ENCODE data around the gene LGR6. TPM values are rescaled to one million over a fixed set of nuclear protein-coding genes. Genes with fewer than 3 reads are reported as not detected.

The LGR6 gene
- total RNA-seq, 2 donors from 2014 or later, result 1.3 to 1.6 TPM

GRCh38 chr1:202217951-202218350, 24.4 kb downstream of the LGR6 start:
- Histone ChIP-seq H3K4me1 (no peaks in the 10 kb centered on the region), H3K36me3 (no peaks in the 10 kb centered on the region), H3K9ac (ENCODE audit: low read depth in 2 of 2, low read length in 2 of 2) (no peak overlapping the region), H3K9me3 (no peaks in the 10 kb centered on the region), H3K27ac (no peak overlapping the region), H3K27me3 (peaks cover 7% of the 10 kb centered on the region), H3K4me3 (no peak overlapping the region)
- TF ChIP-seq, protein P1, sequence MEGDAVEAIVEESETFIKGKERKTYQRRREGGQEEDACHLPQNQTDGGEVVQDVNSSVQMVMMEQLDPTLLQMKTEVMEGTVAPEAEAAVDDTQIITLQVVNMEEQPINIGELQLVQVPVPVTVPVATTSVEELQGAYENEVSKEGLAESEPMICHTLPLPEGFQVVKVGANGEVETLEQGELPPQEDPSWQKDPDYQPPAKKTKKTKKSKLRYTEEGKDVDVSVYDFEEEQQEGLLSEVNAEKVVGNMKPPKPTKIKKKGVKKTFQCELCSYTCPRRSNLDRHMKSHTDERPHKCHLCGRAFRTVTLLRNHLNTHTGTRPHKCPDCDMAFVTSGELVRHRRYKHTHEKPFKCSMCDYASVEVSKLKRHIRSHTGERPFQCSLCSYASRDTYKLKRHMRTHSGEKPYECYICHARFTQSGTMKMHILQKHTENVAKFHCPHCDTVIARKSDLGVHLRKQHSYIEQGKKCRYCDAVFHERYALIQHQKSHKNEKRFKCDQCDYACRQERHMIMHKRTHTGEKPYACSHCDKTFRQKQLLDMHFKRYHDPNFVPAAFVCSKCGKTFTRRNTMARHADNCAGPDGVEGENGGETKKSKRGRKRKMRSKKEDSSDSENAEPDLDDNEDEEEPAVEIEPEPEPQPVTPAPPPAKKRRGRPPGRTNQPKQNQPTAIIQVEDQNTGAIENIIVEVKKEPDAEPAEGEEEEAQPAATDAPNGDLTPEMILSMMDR (IDR thresholded peaks at IDR 0.05), result no peak
- DNase-seq, result no peak
- intact Hi-C loops (cut with DNase I), result no loop called here

GRCh38 chr1:202220733-202221132, 27.1 kb downstream of the LGR6 start:
- Histone ChIP-seq H3K27ac (no peak overlapping the region), H3K4me3 (no peak overlapping the region), H3K27me3 (no peaks in the 10 kb centered on the region), H3K36me3 (no peaks in the 10 kb centered on the region), H3K9me3 (no peaks in the 10 kb centered on the region), H3K9ac (ENCODE audit: low read depth in 2 of 2, low read length in 2 of 2) (no peak overlapping the region), H3K4me1 (no peaks in the 10 kb centered on the region)
- TF ChIP-seq, protein P1 (IDR thresholded peaks at IDR 0.05), result no peak
- intact Hi-C loops (cut with DNase I), result no loop called here
- DNase-seq, result no peak

DNA sequence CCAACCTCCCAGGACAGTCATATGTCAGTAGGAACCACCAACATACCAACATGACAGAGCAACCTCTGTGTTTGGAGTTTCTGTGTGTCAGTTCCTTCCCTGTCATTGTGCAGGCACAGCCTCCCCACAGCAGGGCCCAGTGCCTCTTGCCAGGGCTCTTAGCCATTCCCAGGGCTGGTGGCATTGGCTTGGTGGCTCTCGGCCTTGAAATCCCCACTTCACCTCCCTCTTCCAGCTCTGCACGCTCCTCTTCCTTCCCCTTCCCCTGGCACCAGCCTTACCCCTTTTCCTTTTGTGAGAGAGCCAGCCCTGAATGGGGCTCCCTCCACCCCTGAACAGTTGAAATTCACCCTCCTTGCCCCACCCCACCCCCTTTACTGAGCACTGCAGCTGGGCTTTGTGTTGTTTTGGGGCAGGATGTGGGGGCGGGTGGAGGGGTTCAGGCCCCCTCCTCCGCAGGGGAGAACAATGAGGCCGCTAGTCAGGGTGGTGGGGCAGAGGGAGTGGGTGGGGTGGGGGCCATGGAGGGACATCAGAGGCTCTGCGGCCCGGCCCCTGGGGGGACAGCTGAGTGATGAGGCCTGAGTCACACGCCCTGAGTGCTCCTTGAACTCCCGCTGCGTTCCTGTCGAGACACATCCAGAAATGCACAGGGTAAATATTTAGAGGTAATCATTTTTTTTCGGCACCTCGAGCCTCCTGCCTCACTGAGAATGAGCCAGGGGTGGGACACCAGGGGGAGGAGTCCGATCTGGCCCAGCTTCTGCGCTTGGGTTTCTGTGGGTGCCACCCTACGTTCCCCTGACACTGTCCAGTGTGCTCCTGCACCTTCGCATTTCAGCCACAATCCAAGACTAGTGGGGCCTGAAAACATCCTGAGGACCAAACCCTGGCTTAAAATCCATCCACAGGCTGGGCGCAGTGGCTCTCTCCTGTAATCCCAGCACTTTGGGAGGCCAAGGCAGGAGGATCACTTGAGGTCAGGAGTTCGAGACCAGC, 28.6 kb downstream of the LGR6 start:
- no peak for DNase-seq
- no peaks in the 10 kb centered on the region for H3K9me3 ChIP-seq
- intact Hi-C loops (cut with DNase I), result no loop called here
- H3K27me3 ChIP-seq, result no peaks in the 10 kb centered on the region
- H3K4me3 ChIP-seq, result no peak overlapping the region
- TF ChIP-seq, protein P1 (IDR thresholded peaks at IDR 0.05), result no peak
- H3K36me3 ChIP-seq, result no peaks in the 10 kb centered on the region
- no peak overlapping the region for H3K9ac ChIP-seq (ENCODE audit: low read depth in 2 of 2, low read length in 2 of 2)
- no peak overlapping the region for H3K27ac ChIP-seq
- H3K4me1 ChIP-seq, result no peaks in the 10 kb centered on the region

GRCh38 chr1:202223121-202223860, 29.7 kb downstream of the LGR6 start:
- Histone ChIP-seq H3K27ac (no peak overlapping the region), H3K4me1 (peaks cover 5% of the 10 kb centered on the region), H3K27me3 (no peaks in the 10 kb centered on the region), H3K4me3 (no peak overlapping the region), H3K9ac (ENCODE audit: low read depth in 2 of 2, low read length in 2 of 2) (no peak overlapping the region), H3K9me3 (no peaks in the 10 kb centered on the region), H3K36me3 (no peaks in the 10 kb centered on the region)
- DNase-seq, result no peak
- intact Hi-C loops (cut with DNase I), result no loop called here
- TF ChIP-seq, protein P1 (IDR thresholded peaks at IDR 0.05), result no peak

DNA sequence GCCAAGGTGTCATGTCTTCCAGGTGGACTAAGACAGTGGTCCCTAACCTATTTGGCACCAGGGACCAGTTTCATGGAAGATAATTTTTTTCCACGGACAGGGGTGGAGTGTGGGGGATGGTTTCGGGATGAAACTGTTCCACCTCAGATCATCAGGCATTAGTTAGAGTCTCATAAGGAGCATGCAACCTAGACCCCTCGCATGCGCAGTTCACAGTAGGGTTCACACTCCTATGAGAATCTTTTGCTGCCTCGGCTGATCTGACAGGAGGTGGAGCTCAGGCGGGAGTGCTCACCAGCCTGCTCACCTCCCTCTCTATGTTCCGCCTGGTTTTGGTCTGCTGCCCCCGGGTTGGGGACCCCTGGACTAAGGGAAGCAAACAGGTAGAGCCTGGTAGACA, 30.9 kb downstream of the LGR6 start:
- no peak overlapping the region for H3K4me3 ChIP-seq
- H3K9ac ChIP-seq (ENCODE audit: low read depth in 2 of 2, low read length in 2 of 2), result no peak overlapping the region
- DNase-seq, result no peak
- TF ChIP-seq, protein P1 (IDR thresholded peaks at IDR 0.05), result no peak
- no peak overlapping the region for H3K27ac ChIP-seq
- peaks cover 5% of the 10 kb centered on the region for H3K4me1 ChIP-seq
- intact Hi-C loops (cut with DNase I), result no loop called here
- no peaks in the 10 kb centered on the region for H3K36me3 ChIP-seq
- H3K9me3 ChIP-seq, result no peaks in the 10 kb centered on the region
- no peaks in the 10 kb centered on the region for H3K27me3 ChIP-seq
